K562 (cell line): Measurements from ENCODE around the gene CHTOP. TPM values are rescaled to one million over a fixed set of nuclear protein-coding genes. Genes with fewer than 3 reads are reported as not detected.
A peak's percentile ranks its signal among the peaks of the same experiment; 100 is the strongest.

Experiments used
- CHCHD3 ChIP-seq: fragments of 250-450 bp; sonication (Bioruptor Pico); IDR thresholded peaks from 2 replicates; pipeline ENCODE4 v2.1.2; 2022; ENCODE audit warnings: mild to moderate bottlenecking
- CTBP1 ChIP-seq: fragments of 450-650 bp; IDR thresholded peaks from 2 replicates; pipeline ENCODE4 v1.6.1; 2016; ENCODE audit warnings: borderline replicate concordance
- RBM39 ChIP-seq: fragments of 200-400 bp; formaldehyde crosslinking; optimal IDR thresholded peaks from 2 replicates; pipeline ENCODE3; 2018; ENCODE audit warnings: low read depth, low read length
- SUPT5H ChIP-seq: fragments of 450-650 bp; IDR thresholded peaks from 2 replicates; pipeline ENCODE4 v1.6.1; 2016
- ZNF431 ChIP-seq: sonication (generic); formaldehyde crosslinking; IDR thresholded peaks from 2 replicates; pipeline ENCODE4 v1.8.0; 2022; ENCODE audit warnings: mild to moderate bottlenecking, missing genetic modification reagents
- ZNF436 ChIP-seq: fragments of 250-450, 450-650 bp; sonication (Bioruptor Pico); formaldehyde crosslinking; IDR thresholded peaks from 2 replicates; pipeline ENCODE4 v1.7.0; 2020; ENCODE audit warnings: mild to moderate bottlenecking
- ZNF561 ChIP-seq: fragments of 450-650 bp; formaldehyde crosslinking; conservative IDR thresholded peaks from 2 replicates; pipeline ENCODE4 v1.4.0; 2020; ENCODE audit warnings: mild to moderate bottlenecking, moderate library complexity
- polyA plus RNA-seq, 8 experiments: library from polyadenylated mRNA; depleted of rRNA in 4 of 8; stranded (reverse) in 5 of 8; unstranded in 3 of 8; fragments of >200 nt; fragmentation: Nextera tagmentation in 2 of 8; fragmentation: Illumina TruSeq in 1 of 8; extraction: Ambion mirVana in 2 of 8; extraction: Trizol in 1 of 8; gene quantifications; 2 replicates each; pipeline versions ENCODE4 v1.2.1 to v1.2.3, GENCODE V29; 2011 to 2014; ENCODE audit warnings: inconsistent platforms in 1 of 8, missing spikeins in 1 of 8
- total RNA-seq, 7 experiments: library from RNA; depleted of rRNA in 6 of 7; stranded (reverse); fragments of >200 nt in 6 of 7; fragmentation: Illumina TruSeq in 2 of 7; extraction: Trizol in 2 of 7; gene quantifications; 2 replicates each; pipeline versions ENCODE4 v1.2.1 to v1.2.3, GENCODE V29; 2011 to 2021; ENCODE audit warnings: low replicate concordance in 1 of 7
- TF ChIP-seq, protein P1 (sequence below): sonication (generic); formaldehyde crosslinking; IDR thresholded peaks from 2 replicates; pipeline ENCODE4 v1.8.1; 2023; ENCODE audit warnings: mild to moderate bottlenecking, missing genetic modification reagents
- TF ChIP-seq, protein P2 (sequence below): fragments of 250-450 bp; sonication (Bioruptor Pico); IDR thresholded peaks from 2 replicates; pipeline ENCODE4 v1.4.0; 2020; ENCODE audit warnings: mild to moderate bottlenecking, moderate library complexity
- TF ChIP-seq, protein P3 (sequence below): fragments of 450-650 bp; IDR thresholded peaks from 2 replicates; pipeline ENCODE4 v1.6.1; 2018; ENCODE audit warnings: mild to moderate bottlenecking, low read depth; ENCODE audit not compliant: partially characterized antibody
- TF ChIP-seq, protein P4 (sequence below), 2 experiments: IDR thresholded peaks; 2 replicates each; pipeline ENCODE4 v1.6.1; 2012; ENCODE audit warnings: improper control_type of control experiment in 2 of 2, low read depth in 2 of 2, low read length in 2 of 2, borderline replicate concordance in 1 of 2
- TF ChIP-seq, protein P5 (sequence below): fragments of 450-650 bp; IDR thresholded peaks from 2 replicates; pipeline ENCODE4 v1.6.1; 2016; ENCODE audit warnings: missing biosample characterization, missing genetic modification characterization

CHTOP gene
- total and polyA plus RNA-seq, 9 of the 15 experiments (the other 6 are each of a cell fraction or from before 2014, with no cell fraction given) = 10.2 to 91.8 (median 60.8) TPM

DNA sequence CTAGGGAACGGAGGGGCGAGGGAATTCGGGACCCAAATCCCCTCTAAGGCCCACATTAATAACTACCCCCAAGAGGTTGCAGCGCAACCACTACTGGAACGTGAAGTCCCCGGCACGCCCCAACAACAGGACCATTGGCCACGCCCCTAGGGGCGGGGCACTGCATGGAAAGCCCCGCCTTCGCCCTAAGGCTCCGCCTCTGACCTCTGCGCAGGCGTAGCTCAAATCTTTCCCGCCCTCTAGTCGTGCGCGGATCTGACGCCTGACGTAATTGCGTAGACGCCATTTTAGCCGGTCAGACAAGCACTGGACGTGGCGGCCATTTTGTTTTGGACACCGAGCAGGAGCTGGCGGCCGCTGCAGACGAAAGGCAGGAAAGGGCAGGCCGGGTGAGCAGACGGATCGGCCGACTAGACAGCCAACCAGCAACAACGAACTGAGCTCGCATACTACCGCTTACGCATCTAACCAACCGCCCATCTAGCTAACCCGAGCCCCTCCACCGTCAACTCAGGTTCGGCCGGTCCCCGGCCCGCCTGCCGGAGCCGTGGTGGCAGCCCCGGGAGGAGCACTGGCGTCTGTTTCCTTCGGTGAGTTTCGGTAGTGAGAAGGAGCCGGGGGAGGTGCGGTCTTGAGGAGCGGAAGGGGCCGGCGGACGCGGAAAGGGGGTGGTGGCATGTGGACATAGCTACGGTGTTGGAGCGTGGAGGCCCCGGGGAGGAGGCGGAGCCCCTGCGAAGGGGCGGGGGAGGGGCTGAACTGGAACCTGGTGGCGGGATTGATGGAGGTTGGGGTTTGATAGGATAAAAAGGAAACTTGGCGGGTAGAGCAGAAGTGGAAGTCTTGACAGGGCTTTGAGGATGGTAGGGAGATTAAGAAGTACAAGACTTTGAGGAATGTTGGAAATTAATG, at the start of gene CHTOP (continued):
- TF ChIP-seq, protein P1, sequence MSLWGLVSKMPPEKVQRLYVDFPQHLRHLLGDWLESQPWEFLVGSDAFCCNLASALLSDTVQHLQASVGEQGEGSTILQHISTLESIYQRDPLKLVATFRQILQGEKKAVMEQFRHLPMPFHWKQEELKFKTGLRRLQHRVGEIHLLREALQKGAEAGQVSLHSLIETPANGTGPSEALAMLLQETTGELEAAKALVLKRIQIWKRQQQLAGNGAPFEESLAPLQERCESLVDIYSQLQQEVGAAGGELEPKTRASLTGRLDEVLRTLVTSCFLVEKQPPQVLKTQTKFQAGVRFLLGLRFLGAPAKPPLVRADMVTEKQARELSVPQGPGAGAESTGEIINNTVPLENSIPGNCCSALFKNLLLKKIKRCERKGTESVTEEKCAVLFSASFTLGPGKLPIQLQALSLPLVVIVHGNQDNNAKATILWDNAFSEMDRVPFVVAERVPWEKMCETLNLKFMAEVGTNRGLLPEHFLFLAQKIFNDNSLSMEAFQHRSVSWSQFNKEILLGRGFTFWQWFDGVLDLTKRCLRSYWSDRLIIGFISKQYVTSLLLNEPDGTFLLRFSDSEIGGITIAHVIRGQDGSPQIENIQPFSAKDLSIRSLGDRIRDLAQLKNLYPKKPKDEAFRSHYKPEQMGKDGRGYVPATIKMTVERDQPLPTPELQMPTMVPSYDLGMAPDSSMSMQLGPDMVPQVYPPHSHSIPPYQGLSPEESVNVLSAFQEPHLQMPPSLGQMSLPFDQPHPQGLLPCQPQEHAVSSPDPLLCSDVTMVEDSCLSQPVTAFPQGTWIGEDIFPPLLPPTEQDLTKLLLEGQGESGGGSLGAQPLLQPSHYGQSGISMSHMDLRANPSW = 0 out of 2 replicates have a peak, but pooled peaks have one; percentile 72
- peak; percentile 47 for TF ChIP-seq CTBP1
- no peak for TF ChIP-seq ZNF561 (CRISPR knock-in tag)
- TF ChIP-seq SUPT5H = peak; percentile 97
- TF ChIP-seq, protein P2, sequence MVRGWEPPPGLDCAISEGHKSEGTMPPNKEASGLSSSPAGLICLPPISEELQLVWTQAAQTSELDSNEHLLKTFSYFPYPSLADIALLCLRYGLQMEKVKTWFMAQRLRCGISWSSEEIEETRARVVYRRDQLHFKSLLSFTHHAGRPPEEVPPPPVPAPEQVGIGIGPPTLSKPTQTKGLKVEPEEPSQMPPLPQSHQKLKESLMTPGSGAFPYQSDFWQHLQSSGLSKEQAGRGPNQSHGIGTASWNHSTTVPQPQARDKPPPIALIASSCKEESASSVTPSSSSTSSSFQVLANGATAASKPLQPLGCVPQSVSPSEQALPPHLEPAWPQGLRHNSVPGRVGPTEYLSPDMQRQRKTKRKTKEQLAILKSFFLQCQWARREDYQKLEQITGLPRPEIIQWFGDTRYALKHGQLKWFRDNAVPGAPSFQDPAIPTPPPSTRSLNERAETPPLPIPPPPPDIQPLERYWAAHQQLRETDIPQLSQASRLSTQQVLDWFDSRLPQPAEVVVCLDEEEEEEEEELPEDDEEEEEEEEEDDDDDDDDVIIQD = no peak
- TF ChIP-seq ZNF431 = no peak
- TF ChIP-seq, protein P3, sequence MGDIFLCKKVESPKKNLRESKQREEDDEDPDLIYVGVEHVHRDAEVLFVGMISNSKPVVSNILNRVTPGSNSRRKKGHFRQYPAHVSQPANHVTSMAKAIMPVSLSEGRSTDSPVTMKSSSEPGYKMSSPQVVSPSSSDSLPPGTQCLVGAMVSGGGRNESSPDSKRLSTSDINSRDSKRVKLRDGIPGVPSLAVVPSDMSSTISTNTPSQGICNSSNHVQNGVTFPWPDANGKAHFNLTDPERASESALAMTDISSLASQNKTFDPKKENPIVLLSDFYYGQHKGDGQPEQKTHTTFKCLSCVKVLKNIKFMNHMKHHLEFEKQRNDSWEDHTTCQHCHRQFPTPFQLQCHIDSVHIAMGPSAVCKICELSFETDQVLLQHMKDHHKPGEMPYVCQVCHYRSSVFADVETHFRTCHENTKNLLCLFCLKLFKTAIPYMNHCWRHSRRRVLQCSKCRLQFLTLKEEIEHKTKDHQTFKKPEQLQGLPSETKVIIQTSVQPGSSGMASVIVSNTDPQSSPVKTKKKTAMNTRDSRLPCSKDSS = no peak
- no peak for TF ChIP-seq ZNF436 (CRISPR knock-in tag)
- no peak for TF ChIP-seq CHCHD3
- TF ChIP-seq, protein P4, sequence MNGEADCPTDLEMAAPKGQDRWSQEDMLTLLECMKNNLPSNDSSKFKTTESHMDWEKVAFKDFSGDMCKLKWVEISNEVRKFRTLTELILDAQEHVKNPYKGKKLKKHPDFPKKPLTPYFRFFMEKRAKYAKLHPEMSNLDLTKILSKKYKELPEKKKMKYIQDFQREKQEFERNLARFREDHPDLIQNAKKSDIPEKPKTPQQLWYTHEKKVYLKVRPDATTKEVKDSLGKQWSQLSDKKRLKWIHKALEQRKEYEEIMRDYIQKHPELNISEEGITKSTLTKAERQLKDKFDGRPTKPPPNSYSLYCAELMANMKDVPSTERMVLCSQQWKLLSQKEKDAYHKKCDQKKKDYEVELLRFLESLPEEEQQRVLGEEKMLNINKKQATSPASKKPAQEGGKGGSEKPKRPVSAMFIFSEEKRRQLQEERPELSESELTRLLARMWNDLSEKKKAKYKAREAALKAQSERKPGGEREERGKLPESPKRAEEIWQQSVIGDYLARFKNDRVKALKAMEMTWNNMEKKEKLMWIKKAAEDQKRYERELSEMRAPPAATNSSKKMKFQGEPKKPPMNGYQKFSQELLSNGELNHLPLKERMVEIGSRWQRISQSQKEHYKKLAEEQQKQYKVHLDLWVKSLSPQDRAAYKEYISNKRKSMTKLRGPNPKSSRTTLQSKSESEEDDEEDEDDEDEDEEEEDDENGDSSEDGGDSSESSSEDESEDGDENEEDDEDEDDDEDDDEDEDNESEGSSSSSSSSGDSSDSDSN (IDR thresholded peaks at IDR 0.05; ENCODE audit: borderline replicate concordance in 1 of 2, low read depth in 2 of 2, low read length in 2 of 2) = 0 out of 4 replicates have a peak, but pooled peaks have one; percentile 33 to 57
- peak; percentile 26 for TF ChIP-seq RBM39
- TF ChIP-seq, protein P5, sequence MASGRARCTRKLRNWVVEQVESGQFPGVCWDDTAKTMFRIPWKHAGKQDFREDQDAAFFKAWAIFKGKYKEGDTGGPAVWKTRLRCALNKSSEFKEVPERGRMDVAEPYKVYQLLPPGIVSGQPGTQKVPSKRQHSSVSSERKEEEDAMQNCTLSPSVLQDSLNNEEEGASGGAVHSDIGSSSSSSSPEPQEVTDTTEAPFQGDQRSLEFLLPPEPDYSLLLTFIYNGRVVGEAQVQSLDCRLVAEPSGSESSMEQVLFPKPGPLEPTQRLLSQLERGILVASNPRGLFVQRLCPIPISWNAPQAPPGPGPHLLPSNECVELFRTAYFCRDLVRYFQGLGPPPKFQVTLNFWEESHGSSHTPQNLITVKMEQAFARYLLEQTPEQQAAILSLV (tag) = no peak
